GM19468 (cell line): ENCODE measurements around the gene PANK1.
A peak's percentile ranks its signal among the peaks of the same experiment; 100 is the strongest.
"Not testable (repeated sequence)": the region's sequence is repeated elsewhere in the genome, so short reads cannot be mapped to it uniquely, and the experiment has no call there.

Experiments used
- ATAC-seq: cut with Tn5 transposase; IDR thresholded peaks from one replicate; pipeline ENCODE4 v1.9.1; 2021; ENCODE audit warnings: mild to moderate bottlenecking, moderate library complexity, moderate number of reproducible peaks; ENCODE audit not compliant: unreplicated experiment; ENCODE audit errors: extremely low read depth

PANK1 gene

DNA sequence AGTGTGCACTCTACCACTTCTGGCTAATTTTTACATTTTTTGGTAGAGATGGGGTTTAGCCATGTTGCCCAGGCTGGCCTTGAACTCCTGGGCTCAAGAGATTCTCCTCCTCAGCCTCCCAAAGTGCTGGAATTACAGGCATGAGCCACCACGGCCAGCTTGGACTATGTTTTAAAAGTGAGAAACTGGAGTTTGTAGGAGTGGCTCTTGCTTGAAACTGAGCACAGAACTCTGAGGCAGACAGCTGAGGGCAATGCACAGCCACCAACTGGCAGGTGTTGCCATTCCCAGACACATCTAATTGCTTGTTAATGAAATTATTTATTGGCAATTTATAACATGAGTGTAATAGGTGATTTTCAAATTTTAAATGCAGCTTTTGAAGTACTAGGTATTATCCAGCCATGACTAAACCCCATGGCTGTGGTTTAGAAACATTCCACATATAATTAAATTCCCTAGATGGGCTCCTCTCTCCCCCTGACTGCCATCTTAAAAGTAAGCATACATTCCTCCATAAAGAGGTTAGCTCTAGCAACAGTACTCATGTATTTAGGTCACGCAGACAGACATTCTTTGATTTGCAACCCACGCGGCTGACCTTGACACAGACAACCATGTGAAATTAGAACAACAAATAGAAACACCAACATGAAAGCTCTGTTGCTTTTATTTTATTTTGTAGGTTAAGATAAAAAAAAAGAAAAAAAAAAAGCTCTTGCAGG, 19.8 kb downstream of the PANK1 start:
- ATAC-seq: no peak

DNA sequence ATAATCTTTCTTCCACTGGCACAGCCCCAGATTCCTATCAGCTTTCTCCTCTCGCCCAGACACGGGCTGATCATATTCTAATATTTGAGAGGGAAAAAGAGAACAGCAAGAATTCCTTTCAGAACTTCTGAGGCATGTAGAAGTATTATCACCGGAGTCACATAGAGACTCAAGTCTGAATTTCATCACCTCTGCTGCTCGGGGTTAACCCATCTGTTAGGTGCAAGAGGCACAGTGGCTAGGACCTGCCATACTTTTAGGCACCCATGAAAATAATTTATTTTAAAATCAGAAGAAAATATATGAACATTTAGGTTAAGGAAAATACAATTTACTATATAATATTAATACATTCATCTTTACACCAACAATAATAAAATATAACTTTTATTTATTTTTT, 21.0 kb downstream of the PANK1 start:
- no peak for ATAC-seq

DNA sequence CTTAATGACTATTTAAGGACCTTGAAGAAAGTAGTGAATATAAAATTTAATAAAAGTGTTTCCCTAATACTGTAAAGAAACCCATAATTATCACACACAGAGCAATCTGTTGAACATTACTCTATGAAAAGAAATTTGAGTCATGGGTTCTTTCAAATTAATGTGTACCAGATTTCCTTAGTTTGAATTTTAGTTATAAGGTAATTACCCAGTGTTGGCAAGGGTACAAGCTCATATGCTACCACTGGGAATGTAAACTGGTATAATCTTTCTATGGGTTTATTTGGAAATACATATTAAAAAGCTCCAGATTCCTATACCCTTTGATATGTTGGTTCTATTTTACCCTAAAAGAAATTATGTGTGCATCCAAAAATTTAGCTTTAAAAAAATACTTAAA, 22.9 kb downstream of the PANK1 start:
- ATAC-seq: no peak

DNA sequence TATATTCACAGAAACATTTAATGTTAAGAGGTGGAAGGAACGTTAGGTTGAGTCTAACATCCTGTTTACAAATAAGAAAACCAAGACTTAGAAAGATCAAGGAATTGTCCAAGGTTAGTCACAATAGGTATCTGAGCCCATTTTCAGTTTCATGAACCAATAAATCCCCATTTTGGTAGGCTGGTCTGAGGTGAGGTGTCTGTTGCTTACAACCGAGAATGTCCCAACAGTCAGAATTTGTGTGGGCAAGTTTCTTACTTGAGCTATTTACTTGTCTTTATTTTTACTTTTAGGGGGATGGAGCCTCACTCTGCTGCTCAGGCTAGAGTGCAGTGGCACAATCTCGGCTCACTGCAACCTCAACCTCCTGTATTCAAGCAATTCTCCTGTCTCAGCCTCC, 23.6 kb downstream of the PANK1 start:
- ATAC-seq: no peak

DNA sequence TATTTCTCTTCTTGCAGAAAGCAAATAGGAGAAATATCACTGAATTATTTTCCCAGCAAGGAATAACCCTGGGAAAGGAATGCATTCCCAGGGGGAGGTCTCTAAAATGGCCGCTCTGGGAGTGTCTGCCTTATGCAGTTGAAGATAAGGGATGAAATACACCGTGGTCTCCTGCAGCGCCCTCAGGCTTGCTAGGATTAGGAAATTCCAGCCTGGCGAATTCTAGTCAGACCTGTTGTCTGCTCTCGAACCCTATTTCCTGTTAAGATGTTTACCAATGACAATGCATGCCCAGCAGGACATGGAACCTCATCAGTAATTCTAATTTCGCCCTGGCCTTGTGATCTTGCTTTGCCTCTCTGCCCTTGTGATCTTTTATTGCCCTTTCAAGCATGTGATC, 24.7 kb downstream of the PANK1 start:
- ATAC-seq: not testable (repeated sequence)

DNA sequence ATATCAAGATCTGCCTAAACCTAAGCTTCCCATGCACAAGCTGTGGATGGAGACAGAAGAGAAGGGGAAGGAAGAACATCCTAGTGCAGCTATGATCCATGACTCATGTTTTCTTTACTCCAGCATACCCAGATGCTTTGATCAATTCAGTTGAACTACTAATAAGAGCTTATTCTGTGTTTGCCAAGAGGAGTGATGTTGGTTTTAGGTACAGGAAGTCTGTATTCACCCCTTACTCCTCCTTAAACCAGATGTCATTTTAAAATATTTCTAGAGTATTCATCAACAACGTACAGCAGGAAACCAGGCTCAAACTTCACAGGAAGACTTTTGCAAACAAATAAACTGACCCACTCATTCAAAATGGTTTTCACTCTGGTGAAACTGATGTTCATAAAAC, 29.2 kb downstream of the PANK1 start:
- no peak for ATAC-seq

DNA sequence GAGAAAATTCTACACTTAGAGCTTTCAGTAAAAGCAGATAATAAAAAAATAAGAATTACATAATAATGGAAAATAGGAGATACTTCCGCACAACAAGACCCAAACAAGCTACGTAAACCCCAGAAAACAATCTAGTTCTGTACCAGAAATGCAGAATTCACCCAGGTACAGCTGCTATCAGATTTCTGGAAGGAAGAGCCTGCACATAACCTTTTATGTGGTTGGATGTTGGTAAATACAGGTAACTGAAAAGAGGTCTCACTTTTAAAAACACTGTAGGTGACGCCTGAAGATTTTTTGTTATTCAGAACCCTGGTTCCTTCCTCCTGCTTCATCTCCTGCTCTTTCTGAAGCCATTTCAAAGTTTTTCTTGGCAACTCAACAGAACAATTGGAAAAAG, 29.9 kb downstream of the PANK1 start:
- ATAC-seq: no peak

DNA sequence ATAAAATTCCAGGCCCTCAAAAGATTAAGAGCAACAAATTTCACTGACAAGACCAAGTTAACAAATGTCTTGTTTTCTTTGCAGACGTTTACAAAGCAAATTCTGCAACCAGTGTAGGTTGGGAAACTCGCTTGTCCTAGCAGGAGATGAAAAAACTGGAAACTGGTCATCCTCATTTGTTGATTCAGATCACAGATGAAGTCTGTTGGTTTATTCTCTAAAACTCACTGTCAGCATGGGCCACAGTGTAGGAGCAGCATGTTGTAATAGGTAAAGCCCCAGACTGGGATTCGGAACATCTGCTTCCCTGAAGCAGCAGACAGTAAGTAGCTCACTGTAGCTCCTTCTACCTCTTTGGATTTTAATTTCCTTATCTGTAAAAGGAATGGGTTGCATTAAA, 31.5 kb downstream of the PANK1 start:
- ATAC-seq: no peak

DNA sequence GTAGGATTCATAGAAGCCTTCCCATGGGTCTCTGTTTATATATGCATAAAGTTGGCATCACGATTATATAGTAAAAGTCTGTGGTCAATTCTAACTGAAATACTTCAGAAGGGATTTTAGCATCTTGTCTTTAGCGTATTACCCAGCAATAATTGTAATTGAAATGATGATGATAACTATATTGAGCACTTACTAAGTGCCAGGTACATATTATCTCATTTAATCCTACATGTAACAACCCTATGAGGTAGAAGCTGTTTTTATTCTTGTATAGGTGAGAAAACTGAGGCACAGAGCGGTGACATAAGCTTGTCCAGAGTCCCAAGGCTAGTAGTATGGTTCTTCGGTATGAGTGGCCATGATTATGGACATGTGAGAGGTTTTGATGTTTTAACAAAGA, 33.8 kb downstream of the PANK1 start:
- ATAC-seq: no peak

DNA sequence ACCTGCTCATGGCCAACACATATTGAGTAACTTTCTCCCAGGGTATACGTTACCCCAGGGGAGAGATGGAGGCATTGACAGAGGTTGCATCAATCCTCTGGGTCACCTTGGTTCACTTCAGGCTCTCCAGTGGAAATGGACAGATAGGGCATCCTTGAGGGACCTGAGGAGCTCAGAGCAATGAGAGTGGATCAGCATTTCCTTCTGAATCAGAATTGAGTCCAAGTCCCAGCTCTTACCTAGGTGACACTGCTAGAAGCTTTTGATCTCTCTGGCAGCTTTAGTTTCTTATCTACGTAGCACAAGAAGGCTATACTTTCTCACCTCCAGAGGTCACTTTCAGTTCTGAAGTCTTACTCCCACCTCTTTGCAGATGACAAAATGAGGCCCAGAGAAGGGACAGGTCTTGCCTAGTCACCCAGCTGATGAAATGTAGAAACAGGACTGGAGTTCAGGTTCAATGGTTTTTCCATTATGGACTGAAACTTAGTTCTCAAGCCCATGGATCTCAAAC, 35.2 kb downstream of the PANK1 start:
- ATAC-seq: peak; percentile 61

DNA sequence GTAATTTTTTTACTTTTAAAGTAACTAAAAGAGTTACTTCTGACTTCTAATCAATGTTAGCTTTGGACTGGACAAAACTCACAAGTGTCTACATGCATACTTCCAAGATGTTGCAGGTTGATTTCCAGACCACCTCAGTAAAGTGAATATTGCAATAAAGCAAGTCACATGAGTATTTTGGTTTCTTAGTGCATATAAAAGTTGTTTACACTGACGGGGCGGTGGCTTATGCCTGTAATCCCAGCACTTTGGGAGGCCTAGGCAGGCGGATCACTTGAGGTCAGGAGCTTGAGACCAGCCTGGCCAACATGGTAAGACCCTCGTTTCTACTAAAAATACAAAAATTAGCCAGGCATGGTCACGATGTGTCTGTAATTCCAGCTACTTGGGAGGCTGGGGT, 40.8 kb downstream of the PANK1 start:
- no peak for ATAC-seq

DNA sequence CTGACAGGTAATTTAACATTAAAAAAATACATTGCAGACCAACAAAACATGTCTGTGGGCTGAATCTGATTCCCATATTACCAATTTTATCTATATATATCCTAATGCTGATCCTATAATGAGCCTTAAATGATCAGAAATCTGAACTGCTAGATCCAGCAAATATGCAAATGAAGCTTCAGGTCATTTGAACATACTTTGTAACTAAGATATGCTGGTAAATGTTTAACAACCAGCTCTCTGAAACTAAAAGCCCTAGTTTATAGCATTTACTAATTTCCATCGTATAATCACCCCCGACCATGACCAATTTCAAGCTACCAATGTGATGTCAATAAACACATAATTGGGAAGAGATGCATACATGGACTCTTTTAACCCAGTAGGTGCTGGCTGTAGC, 42.1 kb downstream of the PANK1 start:
- ATAC-seq: no peak

DNA sequence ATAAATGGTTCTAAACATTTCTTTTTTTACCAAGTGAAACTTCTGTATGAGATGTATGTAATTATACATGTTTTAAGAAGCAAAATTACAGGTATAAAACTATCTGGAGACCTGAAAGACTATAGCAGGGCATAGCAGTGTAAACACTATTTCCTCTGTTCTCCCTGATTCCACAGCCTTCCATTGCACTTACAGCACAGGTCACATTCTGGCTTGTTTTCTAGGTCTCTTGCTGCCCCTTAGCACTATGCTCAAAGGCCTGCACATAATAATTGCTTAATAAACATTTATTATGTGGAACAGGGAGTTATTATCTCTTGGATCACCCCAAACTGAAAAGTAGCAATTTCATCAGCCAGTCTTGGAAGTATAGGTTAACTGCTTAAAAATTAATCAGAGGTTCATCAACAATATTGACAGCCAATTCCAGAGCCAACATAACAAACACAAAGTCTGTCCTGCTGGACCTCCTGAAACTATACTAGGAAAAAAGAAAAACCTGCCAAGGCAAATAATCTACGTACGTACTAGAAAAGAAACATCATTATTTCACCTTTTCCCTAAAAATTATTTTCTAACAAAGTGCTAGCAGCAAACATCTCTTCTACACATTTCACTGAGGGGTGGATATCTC, 43.2 kb downstream of the PANK1 start:
- ATAC-seq: no peak

DNA sequence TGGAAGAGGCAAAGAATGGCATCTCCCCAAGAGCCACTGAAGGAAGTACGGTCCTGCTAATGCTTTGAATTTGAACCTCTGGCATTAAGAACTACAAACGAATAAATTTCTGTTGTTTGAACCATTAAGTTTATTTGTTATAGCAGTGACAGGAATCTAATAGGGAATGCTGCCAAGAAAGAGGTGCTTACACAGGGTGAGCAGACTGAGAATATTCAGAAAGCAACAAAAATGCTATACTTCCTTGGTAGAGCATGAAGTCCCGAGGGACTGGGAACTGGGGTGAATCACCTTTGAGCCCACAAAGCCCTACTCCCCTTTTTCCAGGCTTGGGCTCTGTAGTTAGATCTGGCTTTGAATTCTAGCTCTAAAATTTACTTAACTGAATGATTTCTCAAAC, 45.0 kb downstream of the PANK1 start:
- ATAC-seq: no peak

DNA sequence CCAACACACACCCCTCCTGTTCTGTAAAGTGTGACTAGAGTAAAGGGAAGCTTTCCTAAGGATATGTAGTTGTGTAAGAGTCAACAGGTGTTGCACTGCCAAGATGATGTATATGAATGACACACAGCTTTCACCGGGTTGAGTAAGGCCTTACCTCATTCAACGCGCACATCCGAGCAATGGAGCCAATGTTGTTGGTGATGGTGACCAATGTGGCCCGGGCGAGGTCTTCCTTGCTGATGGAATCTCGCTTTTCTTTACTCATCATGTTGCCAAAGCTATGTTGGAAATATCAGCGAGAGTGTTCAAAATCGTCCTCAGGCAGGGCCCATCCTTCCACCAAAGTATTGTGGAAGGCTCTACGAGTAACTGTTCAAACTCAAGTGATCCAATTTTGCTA, 52.0 kb downstream of the PANK1 start:
- no peak for ATAC-seq

DNA sequence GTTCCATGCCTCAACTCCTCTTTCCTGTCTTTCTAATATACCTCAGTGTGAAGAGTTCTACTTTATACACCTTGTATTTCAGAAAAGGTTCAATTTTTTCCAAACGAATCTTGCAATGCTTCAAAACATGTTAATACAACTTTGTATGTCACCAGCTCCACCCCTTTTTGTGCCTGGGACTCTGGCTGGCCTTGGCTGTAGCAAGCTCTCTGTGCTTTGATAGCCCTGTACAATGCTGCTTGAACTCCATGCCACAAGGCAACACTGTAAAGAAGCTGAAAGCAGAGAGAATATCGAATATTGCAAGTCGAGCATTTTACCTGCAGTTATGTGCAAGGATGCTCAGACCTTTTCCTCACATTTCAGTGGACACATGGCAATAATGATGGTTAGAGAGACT, 52.5 kb downstream of the PANK1 start:
- no peak for ATAC-seq

DNA sequence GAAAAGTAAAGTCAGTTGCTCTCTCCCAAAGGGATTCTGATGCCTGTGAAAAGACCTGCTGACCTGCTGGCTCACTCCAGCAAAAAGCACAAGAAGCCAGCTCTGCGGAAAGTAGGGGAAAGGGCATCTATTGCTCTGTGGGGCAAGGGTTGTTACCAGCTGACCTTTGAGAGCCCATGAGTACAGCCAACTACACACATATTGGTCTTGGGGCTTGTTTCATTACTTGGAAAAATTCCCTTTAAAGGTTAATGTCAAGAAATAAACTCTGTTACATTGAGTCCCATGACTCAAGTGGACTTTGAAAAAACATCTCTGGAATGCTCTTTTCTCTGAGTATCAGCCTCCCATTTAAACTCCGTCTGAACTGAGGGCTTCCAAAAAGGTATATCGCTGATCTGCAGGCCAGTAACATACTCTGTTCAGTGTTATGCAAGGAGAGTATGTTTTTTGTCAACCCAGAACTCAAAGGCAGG, 53.2 kb downstream of the PANK1 start:
- no peak for ATAC-seq

DNA sequence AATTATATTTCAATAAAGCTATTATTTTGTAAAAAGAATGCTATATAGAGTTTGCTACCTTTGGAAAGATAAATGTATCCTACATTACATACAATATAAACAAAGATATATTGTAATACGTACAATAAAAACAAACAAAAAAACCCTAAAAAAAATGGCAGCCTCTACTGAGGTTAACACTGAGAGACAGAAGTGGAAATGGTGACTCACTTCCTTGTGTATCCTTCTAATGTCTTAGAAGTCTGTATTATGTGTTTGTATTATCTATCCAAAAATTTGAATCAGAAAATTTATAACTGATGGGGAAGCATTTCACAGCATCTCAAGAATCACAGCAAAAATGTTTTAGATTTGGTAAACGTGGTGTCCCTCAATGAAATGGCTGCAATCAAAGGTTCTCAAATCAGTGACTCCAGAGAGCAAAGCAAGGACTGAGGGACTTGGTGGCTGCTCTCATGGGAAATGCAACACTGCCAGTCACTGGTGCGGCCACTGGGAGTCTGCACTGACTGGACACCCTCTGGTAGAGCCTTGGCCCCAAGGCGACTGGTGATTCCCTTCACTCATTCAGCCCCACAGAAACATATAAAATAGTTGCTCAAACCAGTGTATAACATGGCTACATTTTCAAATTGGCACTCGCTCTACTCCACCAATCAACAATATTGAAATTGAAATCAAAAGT, 53.8 kb downstream of the PANK1 start:
- no peak for ATAC-seq

DNA sequence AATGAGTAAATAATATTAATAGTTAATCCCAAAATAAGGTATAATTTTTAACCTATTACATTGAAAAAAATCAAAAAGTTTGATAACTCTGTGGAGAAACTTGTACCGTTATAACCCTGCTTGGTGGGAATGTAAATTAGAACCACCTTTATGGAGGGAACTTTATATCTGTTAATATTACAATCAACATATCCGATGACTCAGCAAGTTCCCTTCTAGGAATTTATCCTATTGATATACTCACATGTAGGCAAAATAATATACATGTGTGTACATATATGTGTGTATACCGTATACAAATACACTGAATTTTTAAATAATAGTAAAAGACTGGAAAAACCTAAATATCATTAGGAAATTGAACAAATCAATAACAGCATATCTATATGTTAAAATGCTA, 54.7 kb downstream of the PANK1 start:
- ATAC-seq: no peak

DNA sequence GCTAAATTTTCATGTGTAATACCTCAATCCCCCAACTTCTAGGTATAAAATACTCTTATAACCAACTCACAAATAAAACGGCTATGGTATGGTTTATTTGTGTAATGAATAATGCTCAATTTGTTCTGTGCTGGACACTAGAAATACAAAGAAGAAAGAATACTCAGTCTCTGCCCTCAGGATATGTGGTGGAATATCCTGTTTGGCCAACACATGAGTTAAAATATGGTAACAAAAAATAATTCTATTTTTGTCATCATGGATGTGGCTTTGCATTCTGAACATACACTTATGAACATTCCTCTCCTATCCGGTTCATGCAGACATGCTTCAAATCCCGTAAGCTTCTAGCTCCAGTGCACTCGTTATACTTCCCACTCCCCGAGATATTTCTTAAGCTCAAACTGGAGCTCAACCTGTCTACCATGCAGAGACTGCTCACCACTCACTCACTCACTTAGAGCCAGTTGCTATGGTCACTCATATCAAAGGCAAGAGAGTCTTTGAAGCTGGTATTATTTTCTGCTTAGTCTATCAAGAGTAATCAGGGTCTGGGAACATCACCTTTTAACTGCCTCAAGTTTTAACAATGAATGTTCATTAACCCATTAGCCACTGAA, 55.8 kb downstream of the PANK1 start:
- ATAC-seq: no peak

DNA sequence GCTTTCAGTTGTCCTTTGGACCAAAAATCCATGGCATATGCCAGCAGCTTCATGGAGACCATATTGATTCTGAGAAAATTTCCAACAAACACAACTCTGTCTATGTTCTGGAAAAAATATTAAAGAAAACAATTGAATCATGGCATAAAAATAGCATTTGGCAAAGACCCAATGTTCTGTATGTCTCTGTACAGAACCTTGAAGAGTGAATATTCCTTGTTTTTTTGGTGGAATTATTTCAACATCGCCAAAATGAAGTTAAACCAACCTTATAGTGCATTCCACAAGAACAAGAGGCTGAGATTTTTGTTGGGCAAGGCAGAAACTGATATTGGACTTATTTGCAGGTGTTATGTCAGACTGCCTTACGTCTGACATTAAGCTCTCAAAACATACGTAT, 56.4 kb downstream of the PANK1 start:
- ATAC-seq: no peak
